T1000 (cell line): ENCODE results near the gene IL21R.
"Not testable (repeated sequence)": the region's sequence is repeated elsewhere in the genome, so short reads cannot be mapped to it uniquely, and the experiment has no call there.

Experiments
- DNase-seq: peaks from one replicate; lab custom pipeline; 2025; ENCODE audit warnings: mixed read lengths; lab: John Stamatoyannopoulos, UW

The IL21R gene

DNA sequence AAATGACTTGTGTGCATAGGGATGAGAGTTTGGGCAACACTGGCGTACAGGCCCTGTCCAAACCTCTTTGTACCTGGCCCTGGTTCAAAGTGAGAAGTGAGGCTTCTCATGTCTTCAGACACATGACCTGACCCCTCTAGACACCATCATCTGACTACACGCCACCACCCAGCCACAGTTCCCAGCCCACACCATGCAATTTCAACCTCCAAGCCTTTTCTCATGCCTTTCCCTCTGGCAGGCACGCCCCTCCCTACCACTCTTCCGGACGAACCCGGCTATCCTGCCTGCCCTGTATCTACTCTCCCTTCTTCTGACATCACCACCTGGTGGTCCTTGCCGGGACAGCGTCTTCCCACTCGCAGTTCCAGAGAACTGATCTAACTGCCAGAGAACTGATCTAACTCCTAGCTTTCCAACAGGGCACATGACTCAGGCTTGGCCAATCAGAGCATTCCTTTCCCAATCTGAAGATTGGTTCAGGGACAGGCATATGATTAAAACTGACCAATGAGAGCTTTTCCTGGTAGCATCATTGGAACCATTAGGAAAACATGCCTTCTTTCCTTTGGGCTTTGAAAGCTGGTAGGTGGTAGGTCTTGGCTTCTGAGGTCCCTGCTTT lies 27.1 kb upstream of the IL21R start:
- DNase-seq, result no peak

DNA sequence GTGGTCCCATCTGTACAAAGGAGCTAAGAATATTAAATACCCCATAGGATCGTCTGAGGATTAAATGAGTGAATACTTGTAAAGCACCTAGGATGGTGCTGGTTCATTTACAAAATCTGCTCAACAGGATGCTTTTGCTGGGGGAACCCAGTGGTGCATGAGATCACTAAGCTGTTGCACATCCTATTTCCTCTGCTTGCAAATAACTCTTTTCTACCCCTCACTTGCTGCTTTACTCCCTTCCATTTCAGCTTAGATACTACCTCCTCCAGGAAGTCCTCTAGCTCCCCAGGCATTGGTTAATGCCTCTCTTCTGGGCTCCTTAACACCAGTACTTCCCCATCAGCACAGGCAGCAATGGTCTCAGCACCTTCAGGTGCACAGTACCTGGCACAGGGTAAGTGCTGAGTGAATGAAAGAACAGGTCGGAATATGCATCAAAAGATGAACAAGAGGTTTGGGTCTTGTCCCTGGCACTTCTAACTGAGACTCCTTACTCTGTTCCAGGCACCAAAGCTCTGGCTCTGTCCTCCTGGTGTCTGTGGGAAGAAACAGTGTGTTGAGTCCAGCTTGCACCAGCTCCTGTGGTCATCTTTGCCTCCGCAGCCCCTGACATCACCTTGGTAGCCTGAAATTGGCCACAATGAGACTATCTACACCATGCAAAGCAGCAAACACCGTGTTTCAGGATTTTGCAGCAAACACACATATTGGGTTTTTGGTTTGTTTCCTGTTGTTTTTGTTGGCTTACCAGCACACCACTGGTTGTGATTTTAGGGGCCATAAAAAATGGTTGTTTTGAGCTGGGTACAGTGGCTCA lies 24.1 kb upstream of the IL21R start:
- DNase-seq, result no peak

- DNase-seq, result no peak
Observed at GRCh38 chr16:27378871-27379481, 23.0 kb upstream of the IL21R start.

- no peak for DNase-seq
Observed at GRCh38 chr16:27379919-27380318, 22.1 kb upstream of the IL21R start.

DNA sequence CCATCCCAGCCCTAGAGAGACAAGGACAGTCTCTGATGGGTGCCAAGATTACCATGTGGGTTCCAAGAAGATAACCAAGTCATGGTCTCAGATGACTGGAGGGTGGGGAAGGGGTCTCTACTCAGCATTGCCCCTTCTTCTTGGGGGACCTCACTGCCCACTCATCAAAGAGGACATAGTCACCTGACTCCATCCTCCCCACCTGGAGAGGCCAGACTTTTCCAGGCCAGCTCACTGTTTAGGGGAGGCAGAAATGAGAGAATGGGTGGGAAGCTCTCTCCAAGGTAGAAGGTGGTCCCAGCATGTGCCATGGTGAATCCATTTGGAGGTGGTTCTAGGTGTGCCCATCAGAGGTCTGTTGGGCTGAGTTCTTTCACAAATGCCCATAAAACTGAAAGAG lies 20.7 kb upstream of the IL21R start:
- DNase-seq, result no peak

DNA sequence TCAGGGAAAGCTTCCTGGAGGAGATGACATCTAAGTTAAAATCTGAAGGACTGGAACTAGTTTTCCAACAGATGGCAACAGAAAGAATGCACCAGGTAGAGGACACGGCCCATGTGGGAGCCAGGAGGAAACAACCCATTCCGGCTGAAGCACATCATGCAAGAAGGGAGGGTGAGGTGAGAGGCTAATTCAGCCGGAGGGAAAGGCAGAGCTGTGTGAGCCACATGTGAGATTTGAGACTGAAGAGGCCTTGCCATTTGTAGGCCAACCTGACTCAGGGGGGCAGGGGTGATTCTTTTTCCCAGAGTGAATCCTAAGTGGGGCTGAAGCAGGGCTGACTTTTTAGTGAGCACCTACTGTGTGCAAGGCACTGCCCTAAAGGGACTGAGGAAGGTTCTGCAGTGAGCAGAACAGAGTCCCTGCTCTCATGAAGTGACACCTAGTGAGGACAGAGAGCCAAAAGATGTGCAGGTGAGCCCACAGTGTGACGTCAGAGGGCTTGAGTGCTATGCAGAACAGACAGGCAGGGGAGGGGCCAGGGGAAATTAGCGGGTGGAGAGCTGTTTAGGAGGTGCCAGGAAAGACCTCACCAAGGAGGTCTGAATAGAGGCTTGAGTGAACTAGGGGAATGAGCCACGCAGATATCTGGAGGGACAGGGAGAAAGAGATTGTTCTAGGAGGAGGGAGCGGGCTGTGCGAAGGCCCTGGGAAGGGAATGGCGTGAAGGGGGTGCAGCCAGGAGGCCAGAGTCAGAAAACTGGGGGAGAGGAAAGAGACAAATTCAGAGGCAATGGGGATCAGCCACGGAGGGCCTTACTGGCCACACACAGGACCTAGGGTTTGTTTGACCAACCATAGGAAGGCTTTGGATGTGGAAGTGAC lies 19.8 kb upstream of the IL21R start:
- no peak for DNase-seq

DNA sequence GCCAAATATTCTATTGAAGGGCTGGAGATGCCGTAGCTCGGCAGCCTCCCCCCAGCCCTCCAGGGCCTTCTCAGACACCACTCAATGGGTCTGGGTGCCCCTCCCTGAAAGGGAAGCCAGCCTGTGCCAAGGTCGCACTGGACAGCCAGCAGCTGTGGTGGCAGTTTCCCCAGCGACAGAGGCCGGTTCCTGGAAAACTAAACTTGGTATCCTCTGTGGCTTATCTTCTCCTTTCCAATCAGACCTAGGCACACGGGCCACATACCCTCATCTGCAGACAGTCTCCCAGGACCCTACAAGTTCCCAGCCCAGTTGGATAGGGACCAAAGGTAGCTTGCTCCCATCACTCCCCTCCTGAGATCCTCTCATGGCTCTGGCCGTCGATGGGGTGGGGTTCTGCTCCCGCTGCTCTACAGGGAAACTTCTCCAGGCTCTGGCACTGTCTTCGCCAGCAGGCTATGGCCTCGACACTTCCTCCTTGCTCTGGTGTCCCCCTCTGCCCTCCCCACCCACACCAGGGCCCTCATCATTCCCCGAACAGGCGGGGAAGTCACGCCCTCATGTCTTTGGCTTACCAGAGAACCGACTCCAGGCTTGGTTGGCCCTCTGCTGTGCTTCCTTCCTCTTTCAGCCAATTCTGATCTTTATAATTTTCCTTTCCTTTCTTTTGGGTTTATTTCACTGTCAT lies 18.3 kb upstream of the IL21R start:
- DNase-seq, result no peak

DNA sequence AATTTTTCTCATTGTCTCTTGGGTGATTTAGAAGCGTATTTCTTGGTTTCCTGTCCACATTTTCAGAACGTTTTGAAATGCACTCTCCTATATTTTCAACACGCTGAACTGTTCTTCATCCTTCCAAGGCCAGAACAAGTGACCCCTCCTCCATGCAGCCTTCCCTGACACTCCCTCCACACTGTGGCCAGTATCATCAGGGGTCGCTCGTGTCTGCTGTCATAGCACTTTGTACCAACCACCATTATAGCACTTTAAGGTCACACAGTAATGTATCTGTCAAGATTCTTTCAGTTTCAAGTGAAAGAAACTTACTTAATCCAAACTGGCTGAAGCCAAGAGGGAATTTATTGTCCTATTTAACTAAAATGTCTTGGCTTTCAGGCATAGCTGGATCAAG lies 17.5 kb upstream of the IL21R start:
- no peak for DNase-seq

GRCh38 chr16:27385398-27385797 lies 16.6 kb upstream of the IL21R start:
- no peak for DNase-seq

DNA sequence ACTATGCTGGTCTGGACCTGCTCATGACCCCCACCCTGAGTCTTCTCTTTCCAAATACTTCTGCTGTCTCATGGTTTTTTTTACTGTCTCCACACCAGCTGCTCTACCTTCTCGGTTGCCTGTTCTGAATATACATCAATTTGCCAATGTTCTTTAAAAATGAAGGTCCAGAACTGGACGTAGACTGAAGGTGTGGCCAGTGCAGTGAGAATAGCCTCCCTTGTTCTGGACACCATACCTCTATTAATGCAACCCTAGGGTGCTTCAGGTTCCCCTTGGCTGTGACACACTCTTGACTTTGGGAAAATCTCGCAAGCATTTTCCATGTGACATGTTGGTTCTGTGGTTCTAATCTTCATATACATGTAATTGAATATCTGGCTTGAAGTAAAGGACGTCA lies 15.3 kb upstream of the IL21R start:
- DNase-seq, result no peak

DNA sequence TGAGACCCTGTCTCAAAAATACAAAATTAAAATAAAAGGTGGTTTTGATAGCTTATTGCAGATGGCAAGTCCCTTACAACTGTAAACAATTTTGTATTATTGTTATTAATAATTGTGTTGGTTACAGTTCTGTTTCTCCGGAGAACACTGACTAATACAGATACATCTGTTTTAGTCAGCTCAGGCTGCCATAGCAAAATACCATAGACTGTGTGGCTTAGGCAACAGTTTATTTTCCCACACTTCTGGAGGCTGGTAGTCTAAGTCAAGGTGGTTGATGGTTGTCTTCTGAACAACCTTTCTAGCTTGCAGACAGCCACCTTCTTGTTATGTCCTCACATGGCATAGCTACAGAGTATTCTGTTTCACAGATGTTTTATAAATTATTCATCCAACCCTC lies 14.2 kb upstream of the IL21R start:
- no peak for DNase-seq

DNA sequence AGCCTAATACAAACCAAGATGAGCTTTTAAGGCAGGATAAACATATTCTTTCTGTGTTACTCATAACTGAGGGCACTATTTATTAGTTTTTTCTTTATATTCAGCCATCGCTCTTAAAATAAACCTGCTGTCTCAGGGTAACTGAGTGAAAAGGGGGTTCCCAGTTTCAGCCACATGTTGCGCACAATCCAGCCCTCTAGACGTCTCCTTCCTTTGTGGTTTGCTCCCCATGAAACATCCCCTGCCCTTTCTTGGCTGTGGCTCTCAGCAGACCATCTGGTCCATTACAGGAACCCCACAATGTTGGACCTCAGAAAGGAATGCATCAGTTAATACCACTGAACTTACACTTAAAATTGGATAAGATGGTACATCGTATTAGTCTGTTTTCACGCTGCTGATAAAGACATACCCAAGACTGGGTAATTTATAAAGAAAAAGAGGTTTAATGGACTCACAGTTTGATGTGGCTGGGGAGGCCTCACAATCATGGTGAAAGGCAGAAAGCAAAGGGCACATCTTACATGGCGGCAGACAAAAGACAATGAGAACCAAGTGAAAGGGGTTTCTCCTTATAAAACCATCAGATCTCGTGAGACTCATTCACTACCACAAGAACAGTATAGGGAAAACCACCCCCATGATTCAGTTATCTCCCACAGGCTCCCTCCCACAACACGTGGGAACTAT lies 12.6 kb upstream of the IL21R start:
- DNase-seq, result no peak

DNA sequence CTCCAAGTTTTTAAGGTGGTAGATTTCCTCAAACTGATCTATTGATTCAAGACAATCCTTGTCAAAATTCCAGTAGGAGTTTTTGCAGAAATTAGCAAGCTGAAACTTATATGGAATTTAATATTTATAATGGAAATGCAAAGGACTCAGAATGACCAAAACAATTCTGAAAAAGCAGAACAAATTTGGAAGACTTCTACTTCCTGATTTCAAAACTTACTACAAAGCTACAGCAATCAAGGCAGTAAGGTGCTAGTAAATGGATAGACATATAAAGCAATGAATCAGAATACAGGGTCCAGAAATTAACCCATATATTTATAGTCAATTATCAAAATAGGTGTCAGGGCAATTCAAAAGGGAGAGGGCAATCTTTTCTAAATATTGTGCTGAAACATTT lies 11.8 kb upstream of the IL21R start:
- no peak for DNase-seq

- DNase-seq, result no peak
Observed at GRCh38 chr16:27392671-27393070, 9.3 kb upstream of the IL21R start.

DNA sequence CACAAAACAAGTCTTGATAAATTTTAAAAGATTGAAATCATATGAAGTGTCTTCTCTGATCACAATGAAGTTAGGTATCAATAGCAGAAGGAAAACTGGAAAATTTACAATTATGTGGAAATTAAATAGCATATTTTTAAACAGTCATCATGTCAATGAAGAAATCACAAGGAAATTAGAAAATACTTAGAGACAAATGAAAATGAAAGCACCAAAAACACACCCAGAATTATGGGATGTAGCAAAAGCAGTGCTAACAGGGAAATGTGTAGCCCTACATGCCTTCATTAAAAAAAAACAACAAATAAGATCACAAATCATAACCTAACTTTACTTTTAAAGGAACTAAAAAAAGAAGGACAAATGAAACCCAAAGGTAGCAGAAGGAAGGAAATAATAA lies 7.5 kb upstream of the IL21R start:
- no peak for DNase-seq

DNA sequence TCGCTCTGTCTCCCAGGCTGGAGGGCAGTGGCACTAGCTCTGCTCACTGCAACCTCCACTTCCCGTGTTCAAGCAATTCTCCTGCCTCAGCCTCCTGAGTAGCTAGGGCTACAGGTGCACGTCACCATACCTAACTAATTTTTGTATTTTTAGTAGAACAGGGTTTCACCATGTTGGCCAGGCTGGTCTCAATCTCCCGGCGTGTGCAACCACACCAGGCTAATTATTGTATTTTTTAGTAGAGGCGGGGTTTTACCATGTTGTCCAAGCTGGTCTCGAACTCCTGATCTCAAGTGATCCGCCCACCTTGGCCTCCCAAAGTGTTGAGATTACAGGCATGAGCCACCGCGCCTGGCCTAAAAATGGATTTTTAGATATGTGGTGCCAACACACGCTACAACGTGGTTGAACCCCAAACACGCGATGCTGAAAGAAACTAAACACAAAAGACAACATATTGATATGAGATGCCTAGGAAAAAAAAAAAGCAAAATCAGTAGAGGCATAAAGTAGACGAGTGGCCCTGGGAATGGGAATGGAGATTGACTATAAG lies 3.6 kb upstream of the IL21R start:
- not testable (repeated sequence) for DNase-seq

DNA sequence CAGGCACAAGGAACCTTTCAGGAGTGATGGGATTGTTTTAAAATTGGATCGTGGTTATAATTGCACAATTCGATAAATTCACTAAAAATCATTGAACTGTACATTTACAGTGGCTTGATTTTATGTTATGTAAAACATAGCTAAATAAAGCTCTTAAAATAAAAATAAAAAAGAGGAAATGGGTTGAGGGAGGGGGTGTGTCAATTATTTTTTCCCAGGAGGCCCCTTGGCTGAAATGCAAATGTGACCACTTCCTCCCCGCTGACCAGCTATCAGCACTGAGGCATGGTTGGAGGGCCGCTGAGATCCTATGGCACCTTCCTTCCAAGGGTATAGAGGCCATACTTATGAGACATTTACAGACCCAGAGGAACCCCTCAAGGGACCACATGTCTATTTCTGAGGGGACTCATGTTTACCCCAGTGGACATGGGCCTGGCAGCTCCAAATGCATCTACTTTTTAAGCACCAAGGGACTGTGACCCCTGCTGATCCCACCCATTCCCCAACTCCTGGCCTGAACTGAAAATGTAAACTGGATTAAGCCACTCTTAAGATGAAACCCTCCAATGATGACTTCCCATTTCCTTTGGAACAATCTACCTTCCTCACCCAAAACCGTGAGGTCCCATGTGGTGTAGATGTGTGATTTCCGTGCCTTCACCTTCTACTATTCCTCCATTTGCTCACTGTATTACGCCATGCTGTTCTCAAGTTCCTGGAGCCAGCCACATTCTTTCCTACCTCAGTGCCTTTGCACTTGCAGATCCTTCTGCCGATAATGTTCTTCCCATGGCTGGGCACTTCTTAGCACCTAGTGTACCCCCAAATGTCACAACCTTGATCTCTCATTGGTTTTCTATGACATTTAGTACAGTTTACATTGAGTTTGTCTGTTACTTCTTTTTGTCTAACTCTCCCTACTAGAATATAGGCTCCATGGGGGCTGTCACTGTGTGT lies 2.8 kb upstream of the IL21R start:
- no peak for DNase-seq

DNA sequence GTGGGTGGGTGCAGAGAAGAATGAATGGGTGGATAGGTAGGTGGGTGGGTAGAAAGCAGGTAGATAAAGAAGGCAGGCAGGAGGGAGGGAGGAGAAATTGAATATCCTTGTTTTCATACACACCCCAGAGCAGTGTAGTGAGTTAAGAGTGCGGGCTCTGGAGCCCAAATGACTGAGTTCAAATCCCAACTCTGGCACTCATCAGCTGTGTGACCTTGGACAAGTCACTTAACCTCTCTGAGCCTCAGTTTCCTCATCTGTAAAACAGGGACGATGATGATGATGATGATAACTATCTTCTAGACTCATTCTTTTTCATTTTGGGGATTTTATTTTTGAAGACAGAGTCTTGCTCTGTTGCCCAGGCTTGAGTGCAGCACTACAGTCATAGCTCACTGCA lies 2.0 kb upstream of the IL21R start:
- no peak for DNase-seq

DNA sequence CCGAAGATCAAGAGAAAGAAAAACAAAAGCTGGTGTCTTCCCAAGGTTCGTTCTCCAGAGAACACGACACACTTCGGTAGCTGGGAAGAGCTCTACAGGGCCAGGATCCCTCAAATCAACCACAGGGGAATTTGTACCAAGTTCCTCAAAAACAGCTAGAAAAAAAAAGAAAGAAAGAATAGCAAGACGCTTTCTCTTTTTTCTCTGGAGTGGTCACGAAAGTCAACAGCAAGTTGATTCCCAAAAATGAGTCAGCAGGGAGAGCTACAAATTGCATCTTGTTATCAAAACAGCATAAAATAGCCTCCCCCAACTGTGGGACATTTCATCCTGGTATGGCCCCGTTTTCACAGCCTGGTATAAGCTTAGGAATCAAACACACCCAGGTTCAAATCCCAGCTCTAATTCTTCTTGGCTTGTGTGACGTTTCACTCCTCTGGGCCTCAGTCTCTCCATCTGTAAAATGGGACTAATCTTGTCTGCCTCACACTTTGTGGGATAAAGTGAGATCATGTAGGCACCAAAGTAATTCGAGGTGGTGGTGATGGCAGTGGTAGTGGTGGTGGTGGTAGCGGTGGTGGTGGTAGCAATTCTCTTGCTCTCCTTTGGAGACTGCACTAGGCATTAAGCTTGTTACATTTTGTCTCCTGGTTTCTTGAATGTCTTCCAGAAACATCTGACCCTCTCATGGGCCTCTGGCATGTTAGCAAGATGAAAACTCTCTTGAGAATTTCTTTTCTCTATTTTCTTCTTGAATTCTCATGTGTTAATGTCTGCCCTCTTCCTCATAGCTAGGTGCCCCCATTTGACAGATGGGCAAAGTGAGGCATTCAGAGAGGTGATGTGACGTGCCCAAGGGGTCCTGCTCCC lies 988 bp upstream of the IL21R start:
- no peak for DNase-seq
